ENCODE results near the gene CCL16.

The CCL16 gene

GRCh38 chr17:35986643-35987042, 5.3 kb upstream of the CCL16 start, which contains the start of gene CCL14:
CCL14 (minus strand) TSS chr17:35986729; CDS start chr17:35986649, 80 bp downstream.
- DNase-seq (ENCODE audit: low read depth, low spot score), result no peak

- no peak for DNase-seq (ENCODE audit: low read depth, low spot score)
These were observed 2.8 kb upstream of the CCL16 start for GRCh38 chr17:35984140-35984539.

GRCh38 chr17:35982409-35983191, 1.3 kb upstream of the CCL16 start:
- DNase-seq (ENCODE audit: low read depth, low spot score), result no peak

GRCh38 chr17:35981908-35982330, 622 bp upstream of the CCL16 start:
- DNase-seq (ENCODE audit: low read depth, low spot score), result no peak

GRCh38 chr17:35978346-35978745, 3.0 kb downstream of the CCL16 start:
- DNase-seq (ENCODE audit: low read depth, low spot score), result no peak

- no peak for DNase-seq (ENCODE audit: low read depth, low spot score)
These were observed 3.8 kb downstream of the CCL16 start for GRCh38 chr17:35977509-35977908.

GRCh38 chr17:35973333-35974260, 7.7 kb downstream of the CCL16 start:
- DNase-seq (ENCODE audit: low read depth, low spot score), result no peak

- DNase-seq (ENCODE audit: low read depth, low spot score), result no peak
These were observed 8.4 kb downstream of the CCL16 start for GRCh38 chr17:35972945-35973332.

- DNase-seq (ENCODE audit: low read depth, low spot score), result no peak
These were observed 8.8 kb downstream of the CCL16 start for GRCh38 chr17:35972535-35972934.

GRCh38 chr17:35972066-35972465, 9.2 kb downstream of the CCL16 start:
- no peak for DNase-seq (ENCODE audit: low read depth, low spot score)

- DNase-seq (ENCODE audit: low read depth, low spot score), result peak; percentile 26
These were observed 11.5 kb downstream of the CCL16 start for GRCh38 chr17:35969558-35970380.

GRCh38 chr17:35968520-35969054, 12.7 kb downstream of the CCL16 start:
- DNase-seq (ENCODE audit: low read depth, low spot score), result no peak

GRCh38 chr17:35965272-35965671, 16.0 kb downstream of the CCL16 start:
- DNase-seq (ENCODE audit: low read depth, low spot score), result no peak

- DNase-seq (ENCODE audit: low read depth, low spot score), result no peak
These were observed 17.6 kb downstream of the CCL16 start for GRCh38 chr17:35963663-35964062.

GRCh38 chr17:35953720-35954119, 27.6 kb downstream of the CCL16 start:
- no peak for DNase-seq (ENCODE audit: low read depth, low spot score)

GRCh38 chr17:35949401-35949800, 31.9 kb downstream of the CCL16 start:
- no peak for DNase-seq (ENCODE audit: low read depth, low spot score)

GRCh38 chr17:35948092-35948491, 33.2 kb downstream of the CCL16 start:
- no peak for DNase-seq (ENCODE audit: low read depth, low spot score)

- DNase-seq (ENCODE audit: low read depth, low spot score), result no peak
These were observed 34.1 kb downstream of the CCL16 start for GRCh38 chr17:35947156-35947585.

GRCh38 chr17:35944151-35944550, 37.1 kb downstream of the CCL16 start:
- no peak for DNase-seq (ENCODE audit: low read depth, low spot score)

- no peak for DNase-seq (ENCODE audit: low read depth, low spot score)
These were observed 37.8 kb downstream of the CCL16 start, which contains the start of gene LYZL6 for GRCh38 chr17:35943537-35943936. LYZL6 (minus strand) TSS chr17:35943713; CDS start chr17:35939356, 4,357 bp downstream.

GRCh38 chr17:35942588-35943186, 38.6 kb downstream of the CCL16 start:
- no peak for DNase-seq (ENCODE audit: low read depth, low spot score)

Data from activated naive CD8-positive, alpha-beta T cell treated with anti-CD3 and anti-CD28 coated beads, Interleukin-2, amount 50 U/mL, for 16 hours (primary cell).